OCI-LY7 (cell line): ENCODE data around the gene ZSWIM3. TPM values are rescaled to one million over a fixed set of nuclear protein-coding genes. Genes with fewer than 3 reads are reported as not detected.
A peak's percentile ranks its signal among the peaks of the same experiment; 100 is the strongest.

Experiments
- BruUV-seq: library from RNA; stranded (reverse); fragments of 400-500 nt; replicated peaks from 2 replicates; lab custom pipeline; 2021; lab: Mats Ljungman, UMichigan
- CTCF ChIA-PET: fragments of 300-600 bp; sonication (Branson Sonifier 250); formaldehyde crosslinking; loops from one replicate; lab custom pipeline; 2022; ENCODE audit warnings: antibody characterized with exemption; ENCODE audit not compliant: unreplicated experiment; lab: Charles Lee
- POLR2A ChIA-PET: fragments of 300-600 bp; sonication (Branson Sonifier 250); formaldehyde crosslinking; loops from one replicate; lab custom pipeline; 2022; ENCODE audit warnings: antibody characterized with exemption; lab: Charles Lee
- DNase-seq: peaks from one replicate; pipeline ENCODE4 v3.0.0-alpha.2; 2015; ENCODE audit warnings: low spot score
- H2AFZ ChIP-seq: fragments of 200-600 bp; sonication (generic), shearing (Covaris generic); 2 replicates; pipeline ENCODE4 v1.6.1; 2014; ENCODE audit warnings: mild to moderate bottlenecking, antibody characterized with exemption, low read length, moderate library complexity
- H3K27ac ChIP-seq: fragments of 200-600 bp; sonication (generic); 2 replicates; pipeline ENCODE4 v1.5.1; 2014; ENCODE audit warnings: mixed run types, low read depth, mild to moderate bottlenecking, moderate library complexity, low read length, inconsistent platforms; ENCODE audit not compliant: poor library complexity, severe bottlenecking
- H3K36me3 ChIP-seq: fragments of 200-600 bp; sonication (generic); 2 replicates; pipeline ENCODE4 v1.6.1; 2014; ENCODE audit warnings: mild to moderate bottlenecking, antibody characterized with exemption, low read length, moderate library complexity, mixed read lengths; ENCODE audit not compliant: insufficient read depth
- H3K4me1 ChIP-seq: fragments of 200-600 bp; sonication (generic); 2 replicates; pipeline ENCODE4 v1.5.1; 2014; ENCODE audit warnings: mild to moderate bottlenecking, low read length; ENCODE audit not compliant: insufficient read depth, poor library complexity, severe bottlenecking
- H3K4me2 ChIP-seq: fragments of 200-600 bp; sonication (generic); 2 replicates; pipeline ENCODE4 v1.6.1; 2014; ENCODE audit warnings: mild to moderate bottlenecking, low read length
- H3K4me3 ChIP-seq: fragments of 200-600 bp; sonication (generic); 2 replicates; pipeline ENCODE4 v1.5.1; 2014; ENCODE audit warnings: mild to moderate bottlenecking, low read depth, low read length; ENCODE audit not compliant: poor library complexity, severe bottlenecking
- H3K79me2 ChIP-seq: fragments of 200-600 bp; sonication (generic); 2 replicates; pipeline ENCODE4 v1.6.1; 2016; ENCODE audit warnings: low read depth, mild to moderate bottlenecking, low read length, moderate library complexity, mixed read lengths; ENCODE audit not compliant: insufficient read depth
- H3K9me2 ChIP-seq: fragments of 200-600 bp; sonication (generic); 2 replicates; pipeline ENCODE4 v1.6.1; 2016; ENCODE audit warnings: mild to moderate bottlenecking, low read length, mixed read lengths; ENCODE audit not compliant: insufficient read depth
- H3K9me3 ChIP-seq: fragments of 200-600 bp; sonication (generic); 2 replicates; pipeline ENCODE4 v1.6.1; 2014; ENCODE audit warnings: mild to moderate bottlenecking, mixed run types, low read length, mixed read lengths
- H4K20me1 ChIP-seq: fragments of 200-600 bp; sonication (generic); 2 replicates; pipeline ENCODE4 v1.6.1; 2014; ENCODE audit warnings: mild to moderate bottlenecking, antibody characterized with exemption, low read length, moderate library complexity, mixed read lengths; ENCODE audit not compliant: insufficient read depth
- EZH2phosphoT487 ChIP-seq: fragments of 200-600 bp; sonication (generic); IDR thresholded peaks from 2 replicates; pipeline ENCODE4 v1.6.1; 2018; ENCODE audit warnings: low read depth, borderline replicate concordance, mild to moderate bottlenecking, mixed run types, antibody characterized with exemption, low read length, moderate library complexity, mixed read lengths
- intact Hi-C: fragments of 100-400 bp; cut with micrococcal nuclease; formaldehyde crosslinking; loops from one replicate; pipeline ENCODE4 v1.10.0; 2022; ENCODE audit not compliant: unreplicated experiment
- total RNA-seq, 2 experiments: library from RNA; depleted of rRNA in 1 of 2; stranded (reverse); fragments of >200 nt in 1 of 2; shearing (Covaris generic) in 1 of 2; gene quantifications; 2 replicates each; pipeline ENCODE4 v1.2.3, GENCODE V29; 2014 to 2022
- TF ChIP-seq, protein P1 (sequence below): fragments of 200-600 bp; sonication (generic); conservative IDR thresholded peaks from 2 replicates; pipeline ENCODE4 v1.5.1; 2014; ENCODE audit warnings: mild to moderate bottlenecking, antibody characterized with exemption, low read length, moderate library complexity, mixed read lengths

Gene ZSWIM3
- total RNA-seq, 2 experiments from 2014 or later = 5.7 to 6.0 TPM

DNA sequence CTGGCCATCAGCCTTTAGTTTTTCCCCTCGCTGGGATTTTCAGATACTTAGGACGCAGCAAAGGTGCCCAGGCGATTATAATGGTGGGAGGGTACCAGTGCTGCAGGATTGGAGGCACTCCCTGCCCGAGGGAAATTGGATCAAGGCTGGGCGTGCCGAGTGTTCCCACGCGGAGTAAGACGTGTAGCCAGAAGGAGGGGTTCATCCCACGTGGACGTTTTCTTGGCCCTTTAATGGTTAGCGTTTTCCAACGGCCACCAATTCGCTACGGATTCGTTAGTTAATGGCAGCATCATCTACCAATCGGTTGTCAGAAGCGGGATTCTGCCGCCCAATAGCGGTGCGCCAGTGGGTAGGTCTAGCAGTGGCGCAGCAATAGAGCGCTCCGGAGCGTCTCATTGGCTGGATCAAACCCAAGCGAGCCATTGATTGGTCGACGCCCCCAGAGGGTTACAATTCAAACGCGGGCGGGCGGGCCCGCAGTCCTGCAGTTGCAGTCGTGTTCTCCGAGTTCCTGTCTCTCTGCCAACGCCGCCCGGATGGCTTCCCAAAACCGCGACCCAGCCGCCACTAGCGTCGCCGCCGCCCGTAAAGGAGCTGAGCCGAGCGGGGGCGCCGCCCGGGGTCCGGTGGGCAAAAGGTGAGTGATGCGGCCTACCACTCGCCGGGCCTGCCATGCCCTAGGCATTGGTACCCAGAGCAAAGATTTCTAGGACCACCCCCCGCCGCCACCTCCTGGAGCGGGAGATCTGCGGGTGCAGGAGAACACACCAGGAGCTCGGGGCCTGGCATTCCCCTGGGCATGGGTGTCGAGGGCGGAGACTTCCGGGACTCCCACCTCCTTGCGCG, 45.0 kb upstream of the ZSWIM3 start, which contains the start of gene UBE2C:
UBE2C (plus strand) TSS at position 488 of the 849 bp plus-strand sequence; CDS start at position 540, 52 bp downstream.
- peak within 1 kb of the TSS; percentile 61 for H2AFZ ChIP-seq
- intact Hi-C loops = loop anchor here (1.0 to 5.0 kb wide), 2 partner anchors 45 to 160 kb away; partner anchors contain the start of genes ACOT8, ZNF335 and ZSWIM3
- TF ChIP-seq EZH2phosphoT487 = no peak
- TF ChIP-seq, protein P1, sequence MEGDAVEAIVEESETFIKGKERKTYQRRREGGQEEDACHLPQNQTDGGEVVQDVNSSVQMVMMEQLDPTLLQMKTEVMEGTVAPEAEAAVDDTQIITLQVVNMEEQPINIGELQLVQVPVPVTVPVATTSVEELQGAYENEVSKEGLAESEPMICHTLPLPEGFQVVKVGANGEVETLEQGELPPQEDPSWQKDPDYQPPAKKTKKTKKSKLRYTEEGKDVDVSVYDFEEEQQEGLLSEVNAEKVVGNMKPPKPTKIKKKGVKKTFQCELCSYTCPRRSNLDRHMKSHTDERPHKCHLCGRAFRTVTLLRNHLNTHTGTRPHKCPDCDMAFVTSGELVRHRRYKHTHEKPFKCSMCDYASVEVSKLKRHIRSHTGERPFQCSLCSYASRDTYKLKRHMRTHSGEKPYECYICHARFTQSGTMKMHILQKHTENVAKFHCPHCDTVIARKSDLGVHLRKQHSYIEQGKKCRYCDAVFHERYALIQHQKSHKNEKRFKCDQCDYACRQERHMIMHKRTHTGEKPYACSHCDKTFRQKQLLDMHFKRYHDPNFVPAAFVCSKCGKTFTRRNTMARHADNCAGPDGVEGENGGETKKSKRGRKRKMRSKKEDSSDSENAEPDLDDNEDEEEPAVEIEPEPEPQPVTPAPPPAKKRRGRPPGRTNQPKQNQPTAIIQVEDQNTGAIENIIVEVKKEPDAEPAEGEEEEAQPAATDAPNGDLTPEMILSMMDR = no peak
- peaks cover 19% of the 10 kb centered on the region for H3K4me1 ChIP-seq
- peak within 1 kb of the TSS; percentile 82 for H3K4me3 ChIP-seq
- no peaks in the 10 kb centered on the region for H3K9me2 ChIP-seq
- peak within 1 kb of the TSS; percentile 65 for H3K4me2 ChIP-seq
- ChIA-PET POLR2A (interaction anchor here (1.1 to 1.3 kb wide), 2 partner anchors 46 to 69 kb away, joined by 4 to 7 read pairs; partner anchors contain the start of gene ZSWIM1), CTCF (interaction anchor here (0.8 to 1.4 kb wide), 2 partner anchors 14 to 158 kb away, joined by 3 to 4 read pairs; no protein-coding TSS in a partner anchor)
- H3K36me3 ChIP-seq = peaks cover 94% of the 10 kb centered on the region
- H3K79me2 ChIP-seq = peaks cover 28% of the 10 kb centered on the region
- DNase-seq = peak; percentile 99
- BruUV-seq = no TSS peak
- H3K9me3 ChIP-seq = peaks cover 10% of the 10 kb centered on the region; the same call in 1 of the 2 replicates
- no peaks in the 10 kb centered on the region for H4K20me1 ChIP-seq
- H3K27ac ChIP-seq = peak within 1 kb of the TSS; percentile 79

DNA sequence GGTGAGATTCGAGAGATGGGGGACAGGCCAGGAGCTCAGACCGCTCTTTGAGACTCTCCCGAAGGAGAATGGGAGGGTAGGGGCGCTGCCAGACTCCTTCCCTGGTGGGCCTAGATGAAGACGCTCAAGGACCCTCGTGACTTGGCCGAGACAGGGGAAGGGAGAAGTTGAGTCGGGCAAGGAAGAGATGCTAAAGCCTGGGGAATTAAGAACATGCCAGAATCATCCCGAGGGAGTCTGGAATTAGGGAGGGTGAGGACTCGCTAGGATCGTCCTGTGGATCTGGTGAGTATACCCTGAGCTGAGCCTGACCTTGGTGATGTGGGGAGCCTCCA, 44.4 kb upstream of the ZSWIM3 start:
- Histone ChIP-seq H3K79me2 (peaks cover 28% of the 10 kb centered on the region), H3K9me2 (no peaks in the 10 kb centered on the region), H3K36me3 (peaks cover 94% of the 10 kb centered on the region), H3K4me1 (peaks cover 19% of the 10 kb centered on the region), H2AFZ (peak overlapping the region; percentile 61; the same call in 1 of the 2 replicates), H4K20me1 (no peaks in the 10 kb centered on the region), H3K4me3 (peak overlapping the region; percentile 82), H3K9me3 (peaks cover 10% of the 10 kb centered on the region; the same call in 1 of the 2 replicates), H3K27ac (peak overlapping the region; percentile 79), H3K4me2 (peak overlapping the region; percentile 65)
- no TSS peak for BruUV-seq
- ChIA-PET CTCF (interaction anchor here (0.8 to 1.4 kb wide), 2 partner anchors 13 to 157 kb away, joined by 3 to 4 read pairs; no protein-coding TSS in a partner anchor), POLR2A (interaction anchor here (1.1 to 1.3 kb wide), 2 partner anchors 45 to 68 kb away, joined by 4 to 7 read pairs; partner anchors contain the start of gene ZSWIM1)
- DNase-seq = no peak
- intact Hi-C loops = loop anchor here (5.0 kb wide), 1 partner anchor 159 kb away; the partner anchor contains the start of gene ZNF335
- TF ChIP-seq, protein P1 = no peak
- TF ChIP-seq EZH2phosphoT487 = no peak
